Thyroid gland (tissue), 4 donors: ENCODE measurements around the gene PTPRC.

ENCODE experiments used
- CTCF ChIP-seq, 6 experiments: fragments of 200-600 bp in 3 of 6; fragments of 450-650 bp in 3 of 6; sonication (generic) in 3 of 6; IDR thresholded peaks; one replicate each; pipeline ENCODE4 v1.5.1; 2016 to 2019; ENCODE audit warnings: antibody characterized with exemption in 6 of 6, mild to moderate bottlenecking in 2 of 6, inconsistent platforms in 1 of 6, moderate library complexity in 1 of 6
- POLR2A ChIP-seq, 2 donors: fragments of 450-650 bp; IDR thresholded peaks; one replicate each; pipeline ENCODE4 v1.6.1; 2017; ENCODE audit warnings: antibody characterized with exemption in 2 of 2, mild to moderate bottlenecking in 2 of 2, moderate library complexity in 1 of 2

DNA sequence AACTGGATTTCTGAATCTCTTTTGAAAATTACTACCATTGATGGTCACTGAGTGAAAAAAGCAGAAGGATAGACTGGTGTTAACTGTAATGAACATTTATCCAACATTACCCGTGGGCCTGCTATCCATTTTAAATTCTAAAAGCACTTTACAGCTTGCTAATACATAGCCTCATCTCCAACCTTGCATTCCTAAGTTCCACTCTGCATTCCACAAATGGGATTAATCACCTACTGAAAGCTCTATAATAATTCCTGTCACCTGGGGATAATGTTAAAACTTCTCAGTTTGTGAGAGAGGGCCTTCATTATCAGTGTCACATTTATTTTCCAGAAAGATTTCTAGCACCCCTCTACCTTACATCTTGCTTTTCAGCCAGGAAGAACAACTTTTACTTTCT is 38.2 kb downstream of the PTPRC start:
- TF ChIP-seq CTCF (IDR thresholded peaks at IDR 0.05) (no peak), POLR2A (IDR thresholded peaks at IDR 0.05) (no peak)
